ENCODE data around the gene PSMD13.

PSMD13 gene

DNA sequence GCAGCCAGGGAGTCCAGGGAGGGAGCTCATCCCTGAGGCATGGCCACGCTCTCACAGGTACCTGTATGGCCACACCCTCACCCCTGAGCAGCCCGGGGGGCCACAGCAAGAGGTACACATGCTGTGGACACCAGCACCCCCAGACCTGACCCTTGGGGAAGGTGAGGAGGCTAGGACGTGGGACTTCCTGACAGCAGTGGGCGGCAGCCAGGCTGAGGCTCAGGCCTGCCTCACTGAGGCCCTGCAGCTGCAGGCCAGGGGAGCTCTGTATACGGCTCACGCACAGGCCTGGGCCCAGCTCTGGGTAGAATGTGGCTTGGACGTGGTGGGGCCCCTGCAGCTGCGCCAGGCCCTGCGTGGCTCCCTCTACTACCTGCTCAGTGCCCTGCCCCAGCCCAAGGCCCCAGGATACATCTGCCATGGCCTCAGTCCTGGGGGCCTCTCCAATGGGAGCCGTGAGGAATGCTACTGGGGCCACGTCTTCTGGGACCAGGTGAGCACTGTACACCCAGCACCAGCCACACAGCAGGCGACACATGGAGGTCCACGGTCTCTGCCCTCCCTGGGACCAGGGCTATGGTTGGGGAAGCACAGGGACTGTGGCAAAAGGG is 54.0 kb downstream of the PSMD13 start:
- DNase-seq: no peak

DNA sequence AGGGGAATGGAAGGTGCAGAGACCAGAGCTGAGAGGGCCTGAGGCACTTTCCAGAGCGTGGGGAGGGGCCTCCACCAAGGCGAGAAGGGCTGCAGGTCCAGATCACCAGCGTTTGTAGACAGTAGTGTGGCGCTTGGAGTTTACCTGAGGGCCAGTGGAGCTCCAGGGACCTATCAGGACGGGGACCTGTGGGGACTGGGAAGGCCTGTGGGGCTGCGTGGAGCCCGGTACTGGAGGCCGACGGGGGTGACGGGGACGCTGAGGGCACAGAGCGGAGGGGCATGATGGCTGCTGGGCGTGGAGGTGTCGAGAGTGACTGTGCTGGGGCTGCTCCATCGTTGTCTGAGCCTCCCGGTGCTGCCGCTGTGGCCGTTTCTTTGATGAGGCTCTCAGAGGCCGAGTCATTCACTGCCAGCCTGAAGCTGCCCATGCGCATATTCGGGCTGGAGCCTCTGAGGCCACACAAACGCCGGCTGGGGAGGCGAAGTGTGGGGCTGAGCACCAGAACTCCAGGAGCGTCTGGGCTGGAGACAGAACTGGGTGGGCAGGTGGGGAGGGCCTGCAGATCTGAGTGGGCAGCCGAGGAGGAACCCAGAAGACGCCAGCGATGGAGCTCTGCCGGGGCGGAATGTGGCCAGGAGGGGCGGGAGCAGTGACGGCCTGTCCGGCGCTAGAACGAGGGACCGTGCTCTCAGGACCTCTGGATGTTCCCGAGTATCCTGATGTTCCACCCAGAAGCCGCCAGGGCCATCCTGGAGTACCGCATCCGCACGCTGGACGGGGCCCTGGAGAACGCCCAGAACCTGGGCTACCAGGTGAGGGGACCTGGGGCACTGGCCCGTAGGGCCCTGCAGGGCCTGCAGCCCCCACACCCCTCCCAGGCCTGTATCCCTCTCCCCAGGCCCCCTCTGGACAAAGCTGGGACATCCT is 54.8 kb downstream of the PSMD13 start:
- DNase-seq: no peak

DNA sequence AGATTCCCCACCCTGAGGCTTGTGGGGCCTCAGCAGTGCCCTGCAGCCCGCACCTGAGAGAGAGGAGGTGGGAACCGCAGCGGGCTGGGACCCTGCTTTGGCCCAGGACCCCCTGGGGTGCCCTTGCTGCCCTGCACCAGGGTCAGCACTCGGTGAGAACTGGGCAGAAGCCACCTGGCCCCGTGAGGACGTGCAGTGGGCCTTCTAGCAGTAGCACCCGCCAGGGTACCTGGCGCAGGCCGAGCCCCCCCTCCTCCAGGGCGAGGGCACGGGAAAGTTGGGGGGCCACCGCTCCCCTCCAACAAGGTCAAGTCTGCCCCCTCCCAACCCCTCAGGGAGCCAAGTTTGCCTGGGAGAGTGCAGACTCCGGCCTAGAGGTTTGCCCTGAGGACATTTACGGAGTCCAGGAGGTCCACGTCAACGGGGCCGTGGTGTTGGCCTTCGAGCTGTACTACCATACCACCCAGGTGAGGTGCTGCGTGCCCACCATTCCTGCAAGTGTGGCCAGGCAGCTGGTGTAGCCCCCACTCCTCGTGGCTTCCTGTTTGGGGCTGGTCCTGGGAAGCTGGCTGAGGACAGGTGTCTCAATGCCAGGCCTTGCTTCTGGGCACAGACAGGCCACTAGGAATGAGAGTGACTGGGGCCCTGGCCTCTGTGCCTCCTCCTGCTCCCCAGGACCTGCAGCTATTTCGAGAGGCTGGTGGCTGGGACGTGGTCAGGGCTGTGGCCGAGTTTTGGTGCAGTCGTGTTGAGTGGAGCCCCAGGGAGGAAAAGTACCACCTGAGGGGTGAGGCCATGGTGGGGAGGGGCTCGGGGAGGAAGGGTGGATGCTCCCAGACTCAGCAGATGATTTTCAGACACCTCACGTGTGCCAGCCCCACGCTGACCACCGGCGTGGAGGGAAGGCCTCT is 55.7 kb downstream of the PSMD13 start:
- DNase-seq: no peak

DNA sequence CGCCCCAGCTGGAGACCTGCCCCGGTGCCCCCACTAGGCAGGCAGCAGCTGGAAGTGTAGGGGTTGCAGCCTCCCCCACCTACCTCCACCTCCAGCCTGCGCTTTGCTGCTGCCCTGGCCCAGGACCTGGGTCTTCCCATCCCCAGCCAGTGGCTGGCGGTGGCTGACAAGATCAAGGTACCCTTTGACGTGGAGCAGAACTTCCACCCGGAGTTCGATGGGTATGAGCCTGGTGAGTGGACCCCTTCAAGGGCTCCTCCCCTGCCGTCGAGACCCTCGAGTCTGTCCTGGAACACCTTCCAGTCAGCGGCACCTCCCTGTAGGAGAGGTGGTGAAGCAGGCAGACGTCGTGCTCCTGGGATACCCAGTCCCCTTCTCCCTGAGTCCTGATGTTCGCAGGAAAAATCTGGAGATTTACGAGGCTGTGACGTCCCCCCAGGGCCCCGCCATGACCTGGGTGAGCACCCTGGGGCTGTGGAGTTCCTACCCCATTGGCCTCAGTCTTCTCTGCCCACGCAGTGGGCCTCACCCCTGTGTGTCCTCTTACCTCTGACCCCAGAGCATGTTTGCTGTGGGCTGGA is 56.6 kb downstream of the PSMD13 start:
- no peak for DNase-seq

- no peak for DNase-seq
These were observed 57.3 kb downstream of the PSMD13 start for GRCh38 chr11:293852-294661.

GRCh38 chr11:294780-295179 is 58.0 kb downstream of the PSMD13 start:
- DNase-seq: no peak

DNA sequence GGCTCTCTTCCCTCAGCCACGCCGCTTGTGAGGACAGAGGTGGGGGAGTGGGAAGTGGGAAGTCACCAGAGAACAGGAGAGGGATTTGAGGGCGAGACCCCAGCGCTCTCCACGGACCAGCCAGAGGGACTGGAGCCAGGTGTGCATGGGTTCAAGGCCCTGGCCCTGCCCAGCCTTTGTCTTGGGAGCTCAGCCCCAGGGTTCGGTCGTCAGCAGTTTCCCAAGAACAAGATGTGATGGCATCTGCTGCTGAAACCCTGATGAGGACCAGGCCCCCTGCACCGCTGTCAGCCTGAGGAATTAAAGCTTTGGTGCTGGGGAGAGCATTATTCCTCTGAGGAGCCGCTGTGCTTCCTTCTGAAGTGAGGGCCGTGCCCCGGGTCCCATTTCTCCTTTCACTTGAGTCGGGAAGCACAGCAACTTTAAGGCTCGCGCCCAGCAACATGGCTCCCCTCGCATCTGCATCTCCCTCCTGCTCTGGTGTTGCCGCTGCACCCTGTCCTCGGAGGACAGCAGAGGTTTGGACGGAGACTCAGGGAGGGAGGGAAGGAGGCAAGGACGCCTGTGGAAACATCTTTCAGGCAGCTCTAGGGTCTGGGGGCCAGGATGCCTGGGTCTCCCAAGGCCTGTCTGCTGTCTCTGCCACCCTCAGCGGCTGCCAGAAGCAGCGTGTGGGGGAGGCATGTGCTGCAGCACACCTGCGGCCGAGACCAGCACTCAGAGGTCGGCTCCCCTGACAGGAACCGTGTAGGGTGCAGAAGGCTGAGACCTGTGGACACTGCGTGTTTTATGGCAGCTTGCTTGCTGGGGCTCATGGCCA is 58.8 kb downstream of the PSMD13 start:
- DNase-seq: no peak

DNA sequence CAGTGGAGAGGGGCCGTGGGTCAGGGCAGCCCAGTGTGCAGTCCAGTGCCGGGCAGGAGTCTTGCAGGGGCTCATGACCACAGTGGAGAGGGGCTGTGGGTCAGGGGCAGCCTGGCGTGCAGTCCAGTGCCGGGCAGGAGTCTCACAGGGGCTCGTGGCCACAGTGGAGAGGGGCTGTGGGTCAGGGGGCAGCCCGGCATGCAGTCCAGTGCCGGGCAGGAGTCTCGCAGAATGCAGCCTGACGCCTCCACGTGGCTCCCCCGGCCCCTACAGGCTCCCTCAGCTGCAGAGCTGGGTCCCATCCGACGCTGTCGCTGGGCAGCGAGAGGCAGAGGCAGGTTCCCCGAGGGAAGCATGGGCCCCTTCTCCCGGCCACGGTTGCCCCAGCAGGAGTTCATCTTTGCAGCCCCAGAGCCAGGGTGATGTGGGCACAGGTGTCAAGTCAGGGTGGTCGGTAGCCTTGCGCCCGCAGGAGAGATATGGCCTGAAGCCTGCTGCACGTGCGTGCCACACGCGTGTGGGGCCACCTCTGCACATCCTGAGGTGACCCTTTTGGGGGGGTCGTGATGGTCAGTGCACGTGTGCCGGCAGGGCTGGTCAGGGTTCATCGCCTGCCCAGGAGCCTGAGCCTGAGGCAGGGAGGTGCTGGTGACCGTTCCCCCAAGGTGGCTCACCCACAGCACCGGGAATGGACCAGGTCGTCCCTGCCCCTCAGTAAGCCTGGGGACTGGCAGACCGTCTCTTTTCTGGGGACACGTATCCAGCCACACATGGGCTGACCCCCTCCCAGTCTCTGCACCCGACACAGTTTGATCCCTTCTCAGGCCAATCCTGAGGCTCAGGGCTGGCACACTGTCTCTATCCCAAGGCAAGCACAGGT is 59.6 kb downstream of the PSMD13 start:
- DNase-seq: no peak

DNA sequence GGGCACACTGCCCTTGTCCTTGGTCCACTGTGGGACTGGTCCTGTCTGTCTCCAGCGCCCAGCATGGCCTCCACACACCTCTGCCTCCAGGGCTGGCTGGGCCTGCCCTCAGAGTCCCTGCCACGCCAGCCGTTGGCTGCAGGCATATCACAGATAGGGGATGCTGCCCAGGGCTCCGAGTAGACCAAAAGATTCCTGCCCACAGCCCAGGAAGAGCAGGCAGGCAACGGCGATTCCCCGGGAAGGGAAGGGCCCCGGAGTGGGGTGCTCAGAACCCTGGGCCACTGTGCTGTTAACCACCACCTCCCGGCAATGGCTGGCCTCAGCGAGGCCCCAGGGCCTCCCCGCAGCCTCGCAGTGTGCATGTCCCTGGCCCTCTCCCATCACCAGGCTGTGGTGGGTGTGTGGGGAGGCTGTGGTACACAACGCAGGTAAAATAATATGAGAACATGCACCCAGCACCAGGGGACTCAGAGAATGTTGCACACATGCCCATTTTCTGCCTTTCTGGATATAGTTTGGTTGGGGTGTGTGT is 60.3 kb downstream of the PSMD13 start:
- DNase-seq: no peak

GRCh38 chr11:297586-298405 is 61.0 kb downstream of the PSMD13 start:
- no peak for DNase-seq

- no peak for DNase-seq
These were observed 61.8 kb downstream of the PSMD13 start for GRCh38 chr11:298406-299065.

DNA sequence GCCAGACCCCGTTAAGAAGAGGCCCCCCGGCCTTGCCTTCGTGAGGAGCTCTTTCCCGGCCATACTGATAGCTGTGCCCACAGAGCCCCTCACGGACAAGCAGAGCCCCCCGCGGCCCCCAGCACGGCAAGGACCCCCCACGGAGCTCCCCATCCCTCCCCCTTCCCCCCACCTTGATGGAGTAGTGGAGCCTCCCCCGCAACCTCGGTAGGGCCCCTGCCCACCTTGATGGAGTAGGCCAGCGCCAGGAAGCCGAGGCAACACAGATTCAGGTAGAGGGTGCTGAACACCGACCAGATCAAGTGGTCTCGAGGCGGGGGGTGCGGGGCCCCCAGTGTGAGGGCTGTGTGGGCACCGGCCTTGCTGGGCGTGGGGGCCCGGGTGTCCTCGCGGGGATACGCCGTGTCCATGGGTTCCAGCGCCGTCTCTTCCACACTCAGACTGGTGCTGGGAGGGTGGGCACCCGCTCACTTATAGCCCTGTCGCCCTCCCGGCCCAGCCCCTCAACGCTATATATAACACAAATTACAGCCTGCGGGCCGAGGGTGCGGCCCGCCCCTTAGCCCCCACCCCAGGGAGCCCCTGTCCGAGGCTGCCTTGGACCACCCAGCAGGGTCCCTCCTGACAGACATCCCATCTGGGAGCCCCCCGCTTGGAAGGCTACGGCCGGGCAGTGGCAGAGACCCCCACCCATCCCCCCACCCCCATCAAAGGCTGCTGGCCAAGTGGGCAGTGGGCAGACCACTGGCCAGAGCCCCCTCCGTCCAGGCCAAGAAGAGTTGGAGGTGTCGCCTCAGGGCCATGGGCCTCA is 62.5 kb downstream of the PSMD13 start, which contains the start of gene IFITM5:
TSS of gene IFITM5 (minus strand) at position 446 of the 811 bp plus-strand sequence. CDS start at position 410, 36 bp downstream.
- DNase-seq: no peak

DNA sequence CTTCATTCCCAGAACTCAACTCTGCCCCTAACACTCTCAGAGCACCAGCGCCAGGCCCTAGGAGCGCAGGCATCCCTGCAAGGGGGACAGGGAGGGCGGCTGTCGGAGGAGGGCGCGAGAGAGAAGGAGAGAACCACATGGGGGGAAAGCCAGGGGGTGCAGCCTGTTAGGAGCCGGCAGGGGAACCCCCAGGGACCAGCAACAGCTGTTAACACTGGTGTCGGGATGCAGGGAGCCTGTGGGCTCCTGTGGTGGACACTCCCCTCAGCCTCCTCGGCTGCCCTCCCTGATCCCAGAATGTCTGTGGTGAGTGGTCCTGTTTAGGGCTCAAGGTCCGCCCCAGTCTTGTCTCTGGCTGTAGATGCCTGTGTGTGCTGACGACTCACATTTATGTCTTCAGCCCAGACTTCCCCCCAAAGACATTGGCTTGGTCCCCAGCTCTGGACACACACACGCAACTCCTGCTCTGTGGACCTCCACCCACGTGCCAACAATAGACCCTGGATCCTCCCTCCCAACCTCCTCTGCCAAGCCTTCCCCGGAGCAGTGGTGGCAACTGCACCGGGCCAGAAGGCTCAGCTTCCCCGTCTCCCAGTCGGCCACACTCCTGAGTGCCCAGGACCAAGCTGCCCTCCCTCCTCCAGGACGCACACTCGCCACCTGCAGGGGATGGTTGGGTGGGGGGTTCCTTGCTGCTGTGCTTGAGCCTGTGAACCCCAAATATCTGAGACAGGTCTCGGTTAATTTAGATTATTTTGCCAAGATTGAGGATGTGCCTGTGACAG is 63.4 kb downstream of the PSMD13 start:
- no peak for DNase-seq

Measured in NCI-H1105 (cell line).